Activated CD8-positive, alpha-beta memory T cell treated with anti-CD3 and anti-CD28 coated beads for 4 hours (primary cell): Measurements from ENCODE around the gene DDR1.
A peak's percentile ranks its signal among the peaks of the same experiment; 100 is the strongest.
"Not testable (repeated sequence)": the region's sequence is repeated elsewhere in the genome, so short reads cannot be mapped to it uniquely, and the experiment has no call there.

Experiments
- DNase-seq, 2 donors: peaks; one replicate each; pipeline ENCODE4 v3.0.0-alpha.2; 2020; ENCODE audit warnings: low read depth in 2 of 2

DDR1 gene

GRCh38 chr6:30894381-30894780 lies 10.1 kb downstream of the DDR1 start:
- no peak for DNase-seq

GRCh38 chr6:30894935-30895334 lies 10.6 kb downstream of the DDR1 start:
- DNase-seq: no peak

DNA sequence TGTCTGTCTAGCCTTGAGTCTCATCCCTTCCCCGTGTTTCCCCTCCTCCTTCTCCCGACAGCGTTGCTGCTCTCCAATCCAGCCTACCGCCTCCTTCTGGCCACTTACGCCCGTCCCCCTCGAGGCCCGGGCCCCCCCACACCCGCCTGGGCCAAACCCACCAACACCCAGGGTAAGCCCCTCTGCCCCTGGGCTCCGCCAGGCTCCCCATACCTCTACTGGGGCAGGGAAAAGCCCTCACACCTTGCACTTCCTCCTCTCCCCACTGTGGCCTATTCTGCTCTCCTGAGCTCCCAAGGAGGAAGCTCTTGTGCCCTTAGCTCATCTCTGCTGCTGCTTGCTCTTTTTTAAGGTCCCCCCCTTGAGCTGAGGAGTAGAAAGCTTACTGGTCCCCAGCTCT lies 11.0 kb downstream of the DDR1 start:
- no peak for DNase-seq

DNA sequence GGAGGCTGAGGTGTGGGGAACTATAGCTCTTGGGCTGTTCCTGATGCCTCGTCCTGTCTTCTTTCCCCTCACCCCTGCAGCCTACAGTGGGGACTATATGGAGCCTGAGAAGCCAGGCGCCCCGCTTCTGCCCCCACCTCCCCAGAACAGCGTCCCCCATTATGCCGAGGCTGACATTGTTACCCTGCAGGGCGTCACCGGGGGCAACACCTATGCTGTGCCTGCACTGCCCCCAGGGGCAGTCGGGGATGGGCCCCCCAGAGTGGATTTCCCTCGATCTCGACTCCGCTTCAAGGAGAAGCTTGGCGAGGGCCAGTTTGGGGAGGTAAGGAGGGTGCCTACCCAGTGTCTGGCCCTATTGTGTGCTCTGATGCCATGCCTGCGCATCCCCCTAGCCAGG lies 12.2 kb downstream of the DDR1 start:
- no peak for DNase-seq

GRCh38 chr6:30897882-30898281 lies 13.6 kb downstream of the DDR1 start:
- no peak for DNase-seq

GRCh38 chr6:30898750-30899360 lies 14.5 kb downstream of the DDR1 start:
- DNase-seq: no peak

- no peak for DNase-seq
Observed at GRCh38 chr6:30900863-30901417, 16.6 kb downstream of the DDR1 start.

DNA sequence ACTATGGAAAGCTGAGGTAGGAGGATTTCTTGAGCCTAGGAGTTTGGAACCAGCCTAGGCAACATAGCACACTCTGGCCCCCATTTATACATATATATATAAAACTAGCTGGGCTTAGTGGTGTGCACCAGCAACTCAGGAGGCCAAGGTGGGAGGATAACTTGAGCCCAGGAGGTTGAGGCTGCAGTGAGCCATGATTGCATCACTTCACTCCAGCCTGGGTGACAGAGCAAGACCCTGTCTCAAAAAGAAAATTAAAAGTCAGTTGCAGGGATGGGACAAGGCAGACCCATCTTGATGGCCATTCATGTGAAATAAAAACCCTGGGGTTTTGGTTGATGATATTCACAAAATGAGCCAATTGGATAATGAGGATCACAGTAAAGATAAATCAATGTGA lies 17.1 kb downstream of the DDR1 start:
- DNase-seq: no peak

- not testable (repeated sequence) for DNase-seq
Observed at GRCh38 chr6:30902196-30902595, 17.9 kb downstream of the DDR1 start.

- DNase-seq: no peak
Observed at GRCh38 chr6:30902709-30903108, 18.4 kb downstream of the DDR1 start.

GRCh38 chr6:30903236-30903635 lies 18.9 kb downstream of the DDR1 start:
- no peak for DNase-seq

- DNase-seq: not testable (repeated sequence)
Observed at GRCh38 chr6:30907290-30907757, 23.0 kb downstream of the DDR1 start.

DNA sequence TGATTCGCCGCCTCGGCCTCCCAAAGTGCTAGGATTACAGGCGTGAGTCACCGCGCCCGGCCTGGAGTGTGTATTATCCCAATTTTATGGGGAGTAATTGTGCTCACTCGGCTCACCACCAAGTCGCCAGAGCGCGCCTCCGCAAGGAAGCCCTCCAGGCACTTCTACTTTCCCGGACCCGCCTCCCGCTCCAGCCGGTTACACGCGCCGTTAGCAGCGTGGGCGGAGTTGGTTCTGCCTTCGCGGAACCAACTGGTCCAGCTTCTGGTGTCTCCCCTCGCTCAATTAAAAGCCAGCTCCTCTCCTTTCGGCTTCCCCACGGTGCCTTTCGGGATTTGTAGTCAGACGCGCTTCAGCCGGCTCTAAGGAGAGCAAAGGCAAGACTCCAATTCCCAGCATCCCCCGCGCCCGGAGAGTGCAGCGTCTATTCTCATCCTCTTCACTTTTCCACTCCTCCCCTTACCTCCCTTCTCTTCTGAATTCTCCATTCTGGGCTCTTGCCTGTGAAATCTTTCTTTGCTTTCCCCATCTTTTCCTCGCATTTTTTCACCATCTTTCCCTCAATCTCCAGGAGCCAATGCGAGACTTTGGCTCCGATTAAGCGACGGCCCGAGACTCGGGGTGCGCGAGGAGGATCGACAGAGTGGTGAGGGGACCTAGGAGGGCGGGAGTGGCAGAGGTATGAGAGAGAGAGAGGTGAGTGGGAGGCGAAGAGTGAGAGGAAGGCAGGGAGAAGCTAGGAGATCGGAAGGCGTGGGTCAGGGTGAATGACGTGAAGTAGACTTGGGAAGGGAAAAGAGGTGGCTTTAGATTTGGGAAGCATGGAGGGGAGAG lies 23.7 kb downstream of the DDR1 start, which contains the start of gene GTF2H4:
Gene GTF2H4, plus strand, starts transcription at position 450 of the 834 bp plus-strand sequence.
- DNase-seq: peak; percentile 86 to 93

DNA sequence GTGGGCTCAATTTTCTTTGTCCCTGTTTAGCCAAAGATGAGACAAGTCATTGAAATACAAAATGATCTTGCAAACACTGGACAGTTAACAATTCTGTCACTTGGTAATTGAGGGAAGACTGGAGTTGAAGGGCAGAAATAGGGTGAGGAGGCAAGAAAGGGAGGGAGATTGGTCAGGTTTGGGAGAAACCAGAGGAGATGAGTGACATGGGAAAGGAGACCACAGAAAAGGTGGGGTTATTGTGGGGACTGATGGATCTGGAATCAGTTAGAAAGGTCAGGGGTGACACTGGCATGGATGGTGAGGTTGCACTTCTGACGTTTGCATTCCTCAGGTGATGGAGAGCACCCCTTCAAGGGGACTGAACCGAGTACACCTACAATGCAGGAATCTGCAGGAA lies 24.4 kb downstream of the DDR1 start:
- DNase-seq: no peak

- not testable (repeated sequence) for DNase-seq
Observed at GRCh38 chr6:30910473-30910872, 26.2 kb downstream of the DDR1 start.

- DNase-seq: no peak
Observed at GRCh38 chr6:30912746-30913520, 28.6 kb downstream of the DDR1 start.

GRCh38 chr6:30913721-30914075 lies 29.4 kb downstream of the DDR1 start:
- no peak for DNase-seq

DNA sequence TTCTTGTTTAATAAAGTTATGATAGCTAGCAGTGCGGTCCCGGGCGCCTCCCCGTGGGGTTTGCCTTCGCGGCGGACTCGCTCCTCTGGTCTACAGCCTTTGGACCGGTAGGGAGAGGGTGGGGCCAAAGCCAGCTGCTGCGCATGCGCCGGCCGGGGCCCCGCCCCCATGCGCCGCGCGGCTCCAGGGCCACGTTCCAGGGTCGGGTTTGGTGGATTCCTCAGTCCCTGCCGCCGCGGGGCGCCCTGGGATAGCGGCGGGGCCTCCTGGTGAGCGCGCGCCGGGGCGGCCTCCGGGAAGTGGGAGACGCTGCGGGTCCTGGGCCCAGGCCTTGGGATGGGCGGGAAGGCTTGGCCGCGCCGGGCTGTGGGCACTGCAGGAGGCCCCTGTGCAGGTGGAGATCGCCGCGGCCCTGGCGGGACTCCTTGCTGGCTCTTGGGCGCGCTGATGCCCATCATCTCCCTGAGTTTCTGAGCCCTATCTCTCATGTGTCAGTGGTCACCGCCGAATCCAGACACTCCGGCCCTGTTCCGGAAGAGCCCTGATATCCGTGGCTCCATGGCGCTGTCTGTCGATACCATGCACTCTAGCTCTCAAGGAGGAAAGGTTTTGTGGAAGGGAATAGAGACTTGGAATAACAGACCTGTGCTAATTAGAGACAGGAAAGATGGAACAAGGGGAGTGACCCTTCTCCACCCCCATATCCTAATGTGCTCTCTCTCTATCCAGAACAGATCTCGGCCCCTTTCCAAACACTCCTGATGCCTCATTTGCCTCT lies 29.9 kb downstream of the DDR1 start, which contains the start of gene VARS2:
Gene VARS2, plus strand, starts transcription at position 163 of the 778 bp plus-strand sequence. Its CDS starts 599 bp downstream, at position 762.
- peak; percentile 70 to 74 for DNase-seq

DNA sequence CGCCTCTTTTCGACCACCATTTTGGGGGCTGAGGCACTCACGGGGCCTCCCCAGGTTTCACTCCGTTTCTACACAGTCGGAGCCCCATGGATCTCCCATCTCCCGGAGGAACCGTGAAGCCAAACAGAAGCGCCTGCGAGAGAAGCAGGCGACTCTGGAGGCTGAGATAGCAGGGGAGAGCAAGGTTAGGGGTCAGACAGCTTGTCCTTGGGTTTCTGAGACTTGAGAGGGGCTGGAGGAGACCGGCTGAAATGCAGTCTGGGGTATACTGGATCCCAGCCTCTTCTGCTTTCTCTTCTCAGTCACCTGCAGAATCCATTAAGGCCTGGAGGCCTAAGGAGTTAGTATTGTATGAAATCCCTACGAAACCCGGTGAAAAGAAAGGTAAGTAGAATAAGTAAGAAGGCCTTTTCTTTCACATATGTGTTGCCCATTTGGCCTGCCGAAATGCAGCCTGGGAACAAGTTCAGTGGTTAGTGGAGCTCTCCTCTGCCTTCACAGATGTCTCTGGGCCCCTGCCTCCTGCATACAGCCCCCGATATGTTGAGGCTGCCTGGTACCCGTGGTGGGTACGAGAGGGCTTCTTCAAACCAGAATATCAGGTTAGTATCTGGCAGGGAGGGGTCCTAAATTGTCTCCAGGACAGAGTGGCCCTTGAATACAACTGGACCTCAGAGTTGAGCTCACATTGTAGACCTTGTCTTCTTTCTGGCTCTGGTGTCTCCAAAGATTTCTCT lies 30.7 kb downstream of the DDR1 start:
- no peak for DNase-seq

GRCh38 chr6:30915591-30915946 lies 31.2 kb downstream of the DDR1 start:
- DNase-seq: no peak

- DNase-seq: no peak
Observed at GRCh38 chr6:30917041-30917440, 32.7 kb downstream of the DDR1 start.
